ENCODE results near the gene SLC35F1.

DNA sequence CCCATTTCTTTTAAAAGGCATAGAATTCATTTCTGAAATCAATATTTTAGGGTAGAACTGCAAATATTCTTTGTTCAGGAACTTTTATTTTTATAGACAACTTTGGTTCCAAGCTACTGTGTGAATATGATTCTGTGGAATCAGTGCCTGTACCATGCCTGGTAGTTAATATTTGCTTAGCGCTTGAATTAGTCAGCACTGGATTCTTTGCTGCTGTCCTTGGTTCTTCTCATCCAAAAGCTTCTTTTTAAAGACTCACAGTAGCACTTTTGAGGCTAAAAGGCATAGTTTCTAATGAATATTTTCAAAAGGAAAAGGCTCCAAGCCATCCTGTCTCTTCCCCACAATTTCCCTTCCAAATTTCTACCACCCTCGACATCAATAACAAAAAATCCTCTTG, 109.5 kb downstream of the SLC35F1 start:
- TF ChIP-seq, protein P1, sequence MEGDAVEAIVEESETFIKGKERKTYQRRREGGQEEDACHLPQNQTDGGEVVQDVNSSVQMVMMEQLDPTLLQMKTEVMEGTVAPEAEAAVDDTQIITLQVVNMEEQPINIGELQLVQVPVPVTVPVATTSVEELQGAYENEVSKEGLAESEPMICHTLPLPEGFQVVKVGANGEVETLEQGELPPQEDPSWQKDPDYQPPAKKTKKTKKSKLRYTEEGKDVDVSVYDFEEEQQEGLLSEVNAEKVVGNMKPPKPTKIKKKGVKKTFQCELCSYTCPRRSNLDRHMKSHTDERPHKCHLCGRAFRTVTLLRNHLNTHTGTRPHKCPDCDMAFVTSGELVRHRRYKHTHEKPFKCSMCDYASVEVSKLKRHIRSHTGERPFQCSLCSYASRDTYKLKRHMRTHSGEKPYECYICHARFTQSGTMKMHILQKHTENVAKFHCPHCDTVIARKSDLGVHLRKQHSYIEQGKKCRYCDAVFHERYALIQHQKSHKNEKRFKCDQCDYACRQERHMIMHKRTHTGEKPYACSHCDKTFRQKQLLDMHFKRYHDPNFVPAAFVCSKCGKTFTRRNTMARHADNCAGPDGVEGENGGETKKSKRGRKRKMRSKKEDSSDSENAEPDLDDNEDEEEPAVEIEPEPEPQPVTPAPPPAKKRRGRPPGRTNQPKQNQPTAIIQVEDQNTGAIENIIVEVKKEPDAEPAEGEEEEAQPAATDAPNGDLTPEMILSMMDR (IDR thresholded peaks at IDR 0.05) = no peak
- TF ChIP-seq EZH2 (IDR thresholded peaks at IDR 0.05; ENCODE audit: borderline replicate concordance, insufficient read depth, low read depth, low read length, poor library complexity, severe bottlenecking) = no peak
